ENCODE results near the gene SIVA1. TPM values are rescaled to one million over a fixed set of nuclear protein-coding genes. Genes with fewer than 3 reads are reported as not detected.

The SIVA1 gene
- total and polyA plus RNA-seq, 2 of the 8 experiments (the other 6 are each of a cell fraction or from before 2014, with no cell fraction given) = 123 to 589 TPM

GRCh38 chr14:104789752-104790743 lies 37.1 kb downstream of the SIVA1 start (continued):
- no peak for TF ChIP-seq CTBP2 (IDR thresholded peaks at IDR 0.05; ENCODE audit: borderline replicate concordance, insufficient read depth, insufficient read length, low read length)
